DOHH2 (cell line): ENCODE data around the gene SLC44A3.

Experiments
- H3F3A ChIP-seq: fragments of 200-600 bp; sonication (generic), shearing (Covaris generic); 2 replicates; pipeline ENCODE4 v1.6.0; 2016; ENCODE audit warnings: antibody characterized with exemption, mild to moderate bottlenecking; ENCODE audit not compliant: control insufficient read depth, insufficient read depth
- H3K27ac ChIP-seq: fragments of 200-600 bp; sonication (generic); 2 replicates; pipeline ENCODE4 v1.5.1; 2014; ENCODE audit warnings: low read depth, mild to moderate bottlenecking, low read length, moderate library complexity
- H3K27me3 ChIP-seq: fragments of 200-600 bp; sonication (generic); 2 replicates; pipeline ENCODE4 v1.6.1; 2014; ENCODE audit warnings: mild to moderate bottlenecking, low read length, mixed read lengths; ENCODE audit not compliant: control insufficient read depth
- H3K36me3 ChIP-seq: fragments of 200-600 bp; sonication (generic); 2 replicates; pipeline ENCODE4 v1.6.1; 2014; ENCODE audit warnings: mild to moderate bottlenecking, low read length, moderate library complexity, mixed read lengths; ENCODE audit not compliant: control insufficient read depth
- H3K4me1 ChIP-seq: fragments of 200-600 bp; sonication (generic); 2 replicates; pipeline ENCODE4 v1.6.1; 2014; ENCODE audit warnings: mild to moderate bottlenecking, low read length, mixed read lengths; ENCODE audit not compliant: control insufficient read depth
- H3K4me2 ChIP-seq: fragments of 200-600 bp; sonication (generic); 2 replicates; pipeline ENCODE4 v1.6.0; 2014; ENCODE audit warnings: mild to moderate bottlenecking, low read length, moderate library complexity
- H3K4me3 ChIP-seq: fragments of 200-600 bp; sonication (generic); 2 replicates; pipeline ENCODE4 v1.5.1; 2014; ENCODE audit warnings: mild to moderate bottlenecking, low read length, mixed read lengths
- H3K79me2 ChIP-seq: fragments of 200-600 bp; sonication (generic); 2 replicates; pipeline ENCODE4 v1.6.1; 2014; ENCODE audit warnings: mild to moderate bottlenecking, low read length, mixed read lengths; ENCODE audit not compliant: control insufficient read depth
- H3K9me2 ChIP-seq: fragments of 200-600 bp; sonication (generic); replicated peaks from 2 replicates; pipeline ENCODE4 v1.6.1; 2014; ENCODE audit warnings: mild to moderate bottlenecking, low read length, mixed read lengths; ENCODE audit not compliant: control insufficient read depth
- H3K9me3 ChIP-seq: fragments of 200-600 bp; sonication (generic); 2 replicates; pipeline ENCODE4 v1.6.1; 2014; ENCODE audit warnings: antibody characterized with exemption, low read length, mixed read lengths; ENCODE audit not compliant: control insufficient read depth, insufficient read depth
- H4K20me1 ChIP-seq: fragments of 200-600 bp; sonication (generic); 2 replicates; pipeline ENCODE4 v1.6.0; 2014; ENCODE audit warnings: low read depth, mild to moderate bottlenecking, antibody characterized with exemption, low read length, moderate library complexity; ENCODE audit not compliant: control insufficient read depth, insufficient read depth
- EZH2phosphoT487 ChIP-seq: fragments of 200-600 bp; sonication (generic); IDR thresholded peaks from 2 replicates; pipeline ENCODE4 v1.6.1; 2017; ENCODE audit warnings: borderline replicate concordance, mild to moderate bottlenecking, antibody characterized with exemption, low read length, moderate library complexity, mixed read lengths
- TF ChIP-seq, protein P1 (sequence below): fragments of 200-600 bp; sonication (generic); IDR thresholded peaks from one replicate; pipeline ENCODE4 v1.5.1; 2014; ENCODE audit warnings: antibody characterized with exemption, mild to moderate bottlenecking, low read depth, low read length; ENCODE audit not compliant: poor library complexity, severe bottlenecking

The SLC44A3 gene

DNA sequence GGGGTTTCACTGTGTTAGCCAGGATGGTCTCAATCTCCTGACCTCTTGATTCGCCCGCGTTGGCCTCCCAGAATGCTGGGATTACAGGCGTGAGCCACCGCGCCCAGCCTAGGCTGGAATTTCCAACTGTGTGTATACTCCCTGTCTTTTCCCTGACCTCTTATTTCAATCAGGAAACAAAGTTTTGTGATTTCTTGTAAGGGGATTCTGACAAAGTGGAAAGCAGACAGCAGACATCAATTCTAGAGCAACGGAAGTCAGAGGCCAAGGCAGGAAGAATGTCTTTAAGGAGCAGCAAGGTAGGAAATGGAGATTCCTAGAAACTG lies 36.0 kb upstream of the SLC44A3 start:
- H3K79me2 ChIP-seq, result no peaks in the 10 kb centered on the region
- no peaks in the 10 kb centered on the region for H3K4me1 ChIP-seq

DNA sequence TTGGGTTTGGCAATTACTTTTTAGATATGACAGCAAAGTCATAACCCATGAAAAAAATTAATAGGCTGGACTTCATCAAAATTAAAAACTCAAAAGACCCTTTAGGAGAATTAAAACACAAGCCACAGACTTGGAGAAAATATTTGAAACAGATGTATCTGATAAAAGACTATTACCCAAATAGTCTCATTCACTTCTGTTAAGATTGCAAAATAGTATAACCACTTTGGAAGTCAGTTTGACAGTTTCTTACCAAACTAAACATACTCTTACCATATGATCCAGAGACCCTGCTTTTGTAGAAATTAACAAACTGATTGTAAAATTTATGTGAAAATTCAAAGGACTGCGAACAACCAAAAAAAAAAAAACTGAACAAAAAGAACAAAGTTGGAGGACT lies 32.5 kb upstream of the SLC44A3 start:
- no peak overlapping the region for H3K4me2 ChIP-seq
- no peaks in the 10 kb centered on the region for H3K36me3 ChIP-seq
- H4K20me1 ChIP-seq, result no peaks in the 10 kb centered on the region
- H3K9me3 ChIP-seq, result no peaks in the 10 kb centered on the region
- no peak overlapping the region for H3K27ac ChIP-seq
- no peaks in the 10 kb centered on the region for H3K79me2 ChIP-seq
- no peaks in the 10 kb centered on the region for H3F3A ChIP-seq
- H3K9me2 ChIP-seq, result no peaks in the 10 kb centered on the region
- H3K27me3 ChIP-seq, result no peaks in the 10 kb centered on the region
- no peak overlapping the region for H3K4me3 ChIP-seq
- no peak for TF ChIP-seq EZH2phosphoT487
- peaks cover 11% of the 10 kb centered on the region for H3K4me1 ChIP-seq

More for the DNA sequence above, 36.0 kb upstream of the SLC44A3 start:
- Histone ChIP-seq H3K9me2 (no peaks in the 10 kb centered on the region), H3K27ac (no peak overlapping the region), H3K4me3 (no peak overlapping the region), H4K20me1 (no peaks in the 10 kb centered on the region), H3F3A (no peaks in the 10 kb centered on the region), H3K27me3 (0 out of 2 replicates have a peak, but pooled peaks cover under 1% of the 10 kb centered on the region), H3K36me3 (no peaks in the 10 kb centered on the region), H3K4me2 (no peak overlapping the region), H3K9me3 (no peaks in the 10 kb centered on the region)
- TF ChIP-seq EZH2phosphoT487, result no peak
- TF ChIP-seq, protein P1, sequence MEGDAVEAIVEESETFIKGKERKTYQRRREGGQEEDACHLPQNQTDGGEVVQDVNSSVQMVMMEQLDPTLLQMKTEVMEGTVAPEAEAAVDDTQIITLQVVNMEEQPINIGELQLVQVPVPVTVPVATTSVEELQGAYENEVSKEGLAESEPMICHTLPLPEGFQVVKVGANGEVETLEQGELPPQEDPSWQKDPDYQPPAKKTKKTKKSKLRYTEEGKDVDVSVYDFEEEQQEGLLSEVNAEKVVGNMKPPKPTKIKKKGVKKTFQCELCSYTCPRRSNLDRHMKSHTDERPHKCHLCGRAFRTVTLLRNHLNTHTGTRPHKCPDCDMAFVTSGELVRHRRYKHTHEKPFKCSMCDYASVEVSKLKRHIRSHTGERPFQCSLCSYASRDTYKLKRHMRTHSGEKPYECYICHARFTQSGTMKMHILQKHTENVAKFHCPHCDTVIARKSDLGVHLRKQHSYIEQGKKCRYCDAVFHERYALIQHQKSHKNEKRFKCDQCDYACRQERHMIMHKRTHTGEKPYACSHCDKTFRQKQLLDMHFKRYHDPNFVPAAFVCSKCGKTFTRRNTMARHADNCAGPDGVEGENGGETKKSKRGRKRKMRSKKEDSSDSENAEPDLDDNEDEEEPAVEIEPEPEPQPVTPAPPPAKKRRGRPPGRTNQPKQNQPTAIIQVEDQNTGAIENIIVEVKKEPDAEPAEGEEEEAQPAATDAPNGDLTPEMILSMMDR, result no peak

DNA sequence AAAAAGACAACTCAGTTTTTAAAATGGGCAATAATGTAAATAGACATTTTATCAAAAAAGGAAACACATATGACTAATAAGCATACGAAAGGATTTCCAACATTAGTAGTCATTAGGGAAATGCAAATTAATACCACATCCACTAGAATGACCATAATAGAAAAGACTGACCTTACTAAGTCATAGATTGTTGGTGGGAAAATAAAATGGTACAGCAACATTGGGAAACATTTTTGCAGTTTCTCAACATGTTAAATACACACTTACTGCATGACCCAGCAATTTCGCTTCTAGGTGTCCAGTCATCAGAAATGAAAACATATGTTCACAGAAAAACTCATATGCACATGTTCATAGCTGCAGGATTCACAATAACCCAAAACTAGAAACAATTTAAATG lies 29.9 kb upstream of the SLC44A3 start:
- H3K4me2 ChIP-seq, result no peak overlapping the region
- no peak overlapping the region for H3K27ac ChIP-seq
- peaks cover 6% of the 10 kb centered on the region; the same call in 1 of the 2 replicates for H3K9me3 ChIP-seq
- H3K36me3 ChIP-seq, result no peaks in the 10 kb centered on the region
- no peaks in the 10 kb centered on the region for H3K9me2 ChIP-seq
- H3F3A ChIP-seq, result no peaks in the 10 kb centered on the region
- TF ChIP-seq, protein P1, result no peak
- TF ChIP-seq EZH2phosphoT487, result no peak
- H3K27me3 ChIP-seq, result no peaks in the 10 kb centered on the region
- no peak overlapping the region for H3K4me3 ChIP-seq
- H3K79me2 ChIP-seq, result no peaks in the 10 kb centered on the region
- H3K4me1 ChIP-seq, result peaks cover 30% of the 10 kb centered on the region
- H4K20me1 ChIP-seq, result no peaks in the 10 kb centered on the region

DNA sequence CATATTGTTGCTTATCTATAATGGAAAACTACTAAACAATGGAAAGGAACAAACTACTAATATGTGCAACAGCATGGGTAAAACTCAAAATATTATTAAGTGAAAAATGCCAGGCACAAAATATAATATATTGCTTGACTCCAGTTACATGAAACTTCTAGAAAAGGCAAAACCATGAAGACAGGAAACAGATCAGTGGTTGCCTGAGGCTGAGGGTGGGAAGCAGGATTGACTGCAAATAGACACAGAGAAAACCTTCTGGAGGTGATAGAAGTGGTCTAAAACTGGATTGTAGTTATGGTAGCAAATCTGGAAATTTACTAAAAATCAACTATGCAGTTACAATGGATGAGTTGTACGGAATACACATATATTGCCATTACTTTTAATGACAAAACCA lies 29.5 kb upstream of the SLC44A3 start:
- no peaks in the 10 kb centered on the region for H4K20me1 ChIP-seq
- H3F3A ChIP-seq, result no peaks in the 10 kb centered on the region
- H3K4me2 ChIP-seq, result no peak overlapping the region
- TF ChIP-seq, protein P1, result no peak
- no peak for TF ChIP-seq EZH2phosphoT487
- H3K9me2 ChIP-seq, result no peaks in the 10 kb centered on the region
- peaks cover 35% of the 10 kb centered on the region for H3K4me1 ChIP-seq
- no peak overlapping the region for H3K27ac ChIP-seq
- no peak overlapping the region for H3K4me3 ChIP-seq
- H3K36me3 ChIP-seq, result no peaks in the 10 kb centered on the region
- no peaks in the 10 kb centered on the region for H3K79me2 ChIP-seq
- H3K27me3 ChIP-seq, result no peaks in the 10 kb centered on the region
- H3K9me3 ChIP-seq, result peaks cover 6% of the 10 kb centered on the region; the same call in 1 of the 2 replicates
